Ishikawa (cell line): Measurements from ENCODE around the gene MYH7.

ENCODE experiments used
- CREB1 ChIP-seq: IDR thresholded peaks from 2 replicates; pipeline ENCODE4 v1.6.1; 2012; ENCODE audit warnings: low read depth
- EGR1 ChIP-seq: IDR thresholded peaks from 2 replicates; pipeline ENCODE4 v1.6.1; 2012
- EP300 ChIP-seq: IDR thresholded peaks from 2 replicates; pipeline ENCODE4 v1.6.1; 2012; ENCODE audit warnings: borderline replicate concordance
- TEAD4 ChIP-seq: IDR thresholded peaks from 2 replicates; pipeline ENCODE4 v1.6.1; 2012
- ZBTB7A ChIP-seq: IDR thresholded peaks from 2 replicates; pipeline ENCODE4 v1.6.1; 2012; ENCODE audit warnings: low read depth
- TF ChIP-seq, protein P1 (sequence below): IDR thresholded peaks from 2 replicates; pipeline ENCODE4 v1.6.1; 2012

DNA sequence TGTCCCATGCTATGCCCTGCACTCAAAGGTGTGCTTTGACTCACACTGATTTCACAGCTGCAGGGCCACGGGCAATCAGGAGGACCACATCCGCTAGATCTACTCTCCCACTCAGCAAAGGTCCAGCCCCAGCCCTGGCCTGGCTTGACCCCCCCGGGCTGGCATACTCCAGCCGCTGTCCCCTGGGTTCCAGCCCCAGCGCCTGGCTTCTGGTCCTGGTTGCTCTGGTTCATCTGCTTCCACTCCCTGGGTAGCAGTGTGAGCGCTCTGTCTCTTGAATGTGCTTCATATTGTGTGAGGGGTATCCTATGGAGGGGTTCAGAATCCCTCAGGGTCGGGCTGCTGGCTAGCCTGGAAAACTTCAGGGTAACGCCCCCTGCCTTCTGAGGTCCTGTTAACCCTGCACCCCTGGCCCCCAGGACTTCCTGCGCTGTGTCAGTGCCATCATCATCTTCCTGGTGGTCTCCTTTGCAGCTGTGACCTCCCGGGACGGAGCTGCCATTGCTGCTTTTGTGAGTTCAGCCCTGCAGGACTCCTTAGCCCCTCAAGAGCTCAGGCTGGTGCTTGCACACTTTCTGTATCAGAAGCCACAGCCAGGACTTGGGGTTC, 56.7 kb downstream of the MYH7 start:
- TF ChIP-seq ZBTB7A: no peak
- no peak for TF ChIP-seq EGR1
- no peak for TF ChIP-seq TEAD4
- TF ChIP-seq, protein P1, sequence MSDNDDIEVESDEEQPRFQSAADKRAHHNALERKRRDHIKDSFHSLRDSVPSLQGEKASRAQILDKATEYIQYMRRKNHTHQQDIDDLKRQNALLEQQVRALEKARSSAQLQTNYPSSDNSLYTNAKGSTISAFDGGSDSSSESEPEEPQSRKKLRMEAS: no peak
- no peak for TF ChIP-seq CREB1
- no peak for TF ChIP-seq EP300
